Testis (tissue), 2 donors: ENCODE measurements around the gene TIMM13.

Experiments
- POLR2A ChIP-seq: fragments of 450-650 bp; IDR thresholded peaks from one replicate; pipeline ENCODE4 v1.6.1; 2017; ENCODE audit warnings: antibody characterized with exemption, mild to moderate bottlenecking, moderate library complexity
- TF ChIP-seq, protein P1 (sequence below), 3 experiments: fragments of 450-650 bp in 2 of 3; fragments of 200-600 bp in 1 of 3; sonication (generic) in 1 of 3; IDR thresholded peaks; one replicate each; pipeline ENCODE4 v1.5.1; 2016 to 2019; ENCODE audit warnings: antibody characterized with exemption in 3 of 3, mild to moderate bottlenecking in 2 of 3, moderate library complexity in 1 of 3

DNA sequence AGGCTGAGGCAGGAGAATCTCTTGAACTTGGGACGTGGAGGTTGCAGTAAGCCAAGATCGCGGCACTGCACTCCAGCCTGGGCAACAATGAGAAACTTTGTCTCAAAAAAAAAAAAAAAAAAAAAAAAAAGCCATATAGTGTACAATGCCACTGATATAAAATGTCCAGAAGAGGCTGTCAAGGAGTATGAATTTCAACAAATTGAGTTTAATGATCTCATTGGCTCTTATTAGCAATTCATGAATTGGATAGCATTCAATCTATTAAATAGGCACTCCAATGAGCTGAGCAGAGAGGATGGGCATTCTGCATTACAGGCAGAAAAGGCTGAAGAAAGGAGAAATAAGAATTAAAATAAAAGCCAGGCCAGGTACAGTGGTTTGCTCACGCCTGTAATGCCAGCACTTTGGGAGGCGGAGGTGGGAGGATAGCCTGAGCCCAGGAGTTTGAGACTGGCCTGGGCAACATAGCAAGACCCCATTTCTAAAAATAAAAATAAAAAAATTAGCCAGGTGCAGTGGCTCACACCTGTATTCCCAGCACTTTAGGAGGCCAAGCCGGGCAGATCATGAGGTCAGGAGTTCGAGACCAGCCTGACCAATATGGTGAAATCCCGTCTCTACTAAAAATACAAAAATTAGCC lies 30.1 kb upstream of the TIMM13 start:
- TF ChIP-seq, protein P1, sequence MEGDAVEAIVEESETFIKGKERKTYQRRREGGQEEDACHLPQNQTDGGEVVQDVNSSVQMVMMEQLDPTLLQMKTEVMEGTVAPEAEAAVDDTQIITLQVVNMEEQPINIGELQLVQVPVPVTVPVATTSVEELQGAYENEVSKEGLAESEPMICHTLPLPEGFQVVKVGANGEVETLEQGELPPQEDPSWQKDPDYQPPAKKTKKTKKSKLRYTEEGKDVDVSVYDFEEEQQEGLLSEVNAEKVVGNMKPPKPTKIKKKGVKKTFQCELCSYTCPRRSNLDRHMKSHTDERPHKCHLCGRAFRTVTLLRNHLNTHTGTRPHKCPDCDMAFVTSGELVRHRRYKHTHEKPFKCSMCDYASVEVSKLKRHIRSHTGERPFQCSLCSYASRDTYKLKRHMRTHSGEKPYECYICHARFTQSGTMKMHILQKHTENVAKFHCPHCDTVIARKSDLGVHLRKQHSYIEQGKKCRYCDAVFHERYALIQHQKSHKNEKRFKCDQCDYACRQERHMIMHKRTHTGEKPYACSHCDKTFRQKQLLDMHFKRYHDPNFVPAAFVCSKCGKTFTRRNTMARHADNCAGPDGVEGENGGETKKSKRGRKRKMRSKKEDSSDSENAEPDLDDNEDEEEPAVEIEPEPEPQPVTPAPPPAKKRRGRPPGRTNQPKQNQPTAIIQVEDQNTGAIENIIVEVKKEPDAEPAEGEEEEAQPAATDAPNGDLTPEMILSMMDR (IDR thresholded peaks at IDR 0.05), result peak in 1 of 3 experiments; percentile 4
- TF ChIP-seq POLR2A, result no peak
